H1 (cell line): ENCODE measurements around the gene CCDC15. TPM values are rescaled to one million over a fixed set of nuclear protein-coding genes. Genes with fewer than 3 reads are reported as not detected.

Experiments
- CTCF ChIA-PET: fragments of 300-600 bp; sonication (Branson Sonifier 250); formaldehyde crosslinking; loops from one replicate; lab custom pipeline; 2021; ENCODE audit not compliant: partially characterized antibody; lab: Charles Lee
- POLR2A ChIA-PET: fragments of 300-600 bp; sonication (Branson Sonifier 250); formaldehyde crosslinking; loops from one replicate; lab custom pipeline; 2021; ENCODE audit warnings: inconsistent platforms; ENCODE audit not compliant: partially characterized antibody; lab: Charles Lee
- DNase-seq, 2 experiments: peaks; one replicate each; pipeline versions ENCODE4 v3.0.0 to v3.0.0-alpha.2; 2010 to 2022; ENCODE audit warnings: low spot score in 2 of 2, low read depth in 1 of 2, mixed read lengths in 1 of 2
- FAIRE-seq: peaks from 2 replicates; lab custom pipeline; 2011; peaks lifted over from hg19 to GRCh38; lab: Jason Lieb, UNC
- H2AFZ ChIP-seq: 2 replicates; pipeline ENCODE4 v1.8.1; 2012; ENCODE audit warnings: low read length, inconsistent platforms
- H2AK5ac ChIP-seq: 2 replicates; pipeline ENCODE4 v1.6.1; 2013; ENCODE audit warnings: low read depth, low read length
- H2BK120ac ChIP-seq: replicated peaks from 2 replicates; pipeline ENCODE3; 2013; ENCODE audit warnings: low read depth, low read length, inconsistent platforms
- H2BK12ac ChIP-seq: 2 replicates; pipeline ENCODE4 v1.6.1; 2013; ENCODE audit warnings: low read depth, low read length
- H2BK15ac ChIP-seq: 2 replicates; pipeline ENCODE4 v1.6.1; 2013; ENCODE audit warnings: low read length
- H2BK20ac ChIP-seq: 2 replicates; pipeline ENCODE4 v1.6.1; 2013; ENCODE audit warnings: low read length
- H2BK5ac ChIP-seq: 2 replicates; pipeline ENCODE4 v1.6.1; 2013; ENCODE audit warnings: low read depth, low read length
- H3K14ac ChIP-seq: 2 replicates; pipeline ENCODE4 v1.6.1; 2013; ENCODE audit warnings: inconsistent platforms; ENCODE audit not compliant: insufficient read length
- H3K18ac ChIP-seq: 2 replicates; pipeline ENCODE4 v1.6.1; 2013; ENCODE audit warnings: low read length; ENCODE audit errors: extremely low read depth
- H3K23ac ChIP-seq: 2 replicates; pipeline ENCODE4 v1.6.1; 2013; ENCODE audit warnings: inconsistent platforms; ENCODE audit not compliant: insufficient read length
- H3K23me2 ChIP-seq: 2 replicates; pipeline ENCODE4 v1.6.1; 2013; ENCODE audit warnings: low read depth, low read length
- H3K27ac ChIP-seq: 2 replicates; pipeline ENCODE4 v1.6.1; 2011; ENCODE audit warnings: low read depth, low read length, inconsistent platforms
- H3K27me3 ChIP-seq, 4 experiments: replicated peaks in 1 of 4; 1 replicate in 1 of 4; 2 replicates in 3 of 4; pipeline versions ENCODE4 v1.6.1 to v1.8.1; 2011 to 2013; ENCODE audit warnings: low read length in 3 of 4, mild to moderate bottlenecking in 3 of 4, inconsistent platforms in 2 of 4, mixed read lengths in 2 of 4, moderate library complexity in 1 of 4; ENCODE audit not compliant: control insufficient read depth in 3 of 4, insufficient read depth in 3 of 4; ENCODE audit errors: extremely low read depth in 1 of 4
- H3K36me3 ChIP-seq, 4 experiments: 2 replicates each; pipeline versions ENCODE4 v1.6.1 to v1.8.1; 2011 to 2013; ENCODE audit warnings: mild to moderate bottlenecking in 4 of 4, low read length in 3 of 4, moderate library complexity in 2 of 4, control low read depth in 1 of 4, inconsistent platforms in 1 of 4; ENCODE audit not compliant: insufficient read depth in 4 of 4, control insufficient read depth in 2 of 4
- H3K4ac ChIP-seq: replicated peaks from 2 replicates; pipeline ENCODE3; 2013; ENCODE audit warnings: low read length, low read depth, mixed read lengths, inconsistent platforms; ENCODE audit not compliant: insufficient read length
- H3K4me1 ChIP-seq, 4 experiments: replicated peaks in 1 of 4; 1 replicate in 1 of 4; 2 replicates in 3 of 4; pipeline versions ENCODE4 v1.6.1 to v1.8.1; 2011 to 2013; ENCODE audit warnings: low read length in 3 of 4, inconsistent platforms in 2 of 4, mixed read lengths in 1 of 4; ENCODE audit not compliant: insufficient read depth in 4 of 4, control insufficient read depth in 3 of 4
- H3K4me2 ChIP-seq, 2 experiments: 2 replicates each; pipeline versions ENCODE4 v1.6.1 to v1.8.1; 2011 to 2013; ENCODE audit warnings: low read depth in 2 of 2, low read length in 2 of 2, control low read depth in 1 of 2, inconsistent platforms in 1 of 2, mild to moderate bottlenecking in 1 of 2; ENCODE audit not compliant: insufficient read depth in 1 of 2
- H3K4me3 ChIP-seq, 4 experiments: fragments of 200-600, 300-600 bp in 1 of 4; sonication (generic), shearing (Covaris generic), sonication (Bioruptor Twin) in 1 of 4; 2 replicates each; pipeline versions ENCODE4 v1.5.1 to v1.8.1; 2011 to 2016; ENCODE audit warnings: low read length in 4 of 4, low read depth in 3 of 4, control low read depth in 2 of 4, inconsistent platforms in 2 of 4, mild to moderate bottlenecking in 2 of 4, mixed read lengths in 1 of 4, moderate library complexity in 1 of 4; ENCODE audit not compliant: insufficient read depth in 2 of 4; ENCODE audit errors: extremely low read depth in 1 of 4
- H3K56ac ChIP-seq: replicated peaks from 2 replicates; pipeline ENCODE3; 2013; ENCODE audit warnings: low read depth, mild to moderate bottlenecking, mixed read lengths, low read length, inconsistent platforms; ENCODE audit not compliant: insufficient read length
- H3K79me1 ChIP-seq: 2 replicates; pipeline ENCODE4 v1.6.1; 2013; ENCODE audit warnings: low read depth, low read length, control low read depth
- H3K79me2 ChIP-seq, 2 experiments: 2 replicates each; pipeline versions ENCODE4 v1.6.1 to v1.8.1; 2012 to 2013; ENCODE audit warnings: low read length in 2 of 2, mild to moderate bottlenecking in 2 of 2, inconsistent platforms in 1 of 2; ENCODE audit not compliant: insufficient read depth in 2 of 2, control insufficient read depth in 1 of 2
- H3K9ac ChIP-seq, 4 experiments: replicated peaks in 1 of 4; 1 replicate in 1 of 4; 2 replicates in 3 of 4; pipeline versions ENCODE4 v1.6.1 to v1.8.1; 2011 to 2013; ENCODE audit warnings: low read depth in 3 of 4, low read length in 3 of 4, control low read depth in 2 of 4, mild to moderate bottlenecking in 2 of 4, moderate library complexity in 2 of 4, inconsistent platforms in 1 of 4; ENCODE audit errors: extremely low read depth in 1 of 4
- H3K9me3 ChIP-seq, 2 experiments: 2 replicates each; pipeline versions ENCODE4 v1.6.1 to v1.8.1; 2012 to 2013; ENCODE audit warnings: mild to moderate bottlenecking in 2 of 2, moderate library complexity in 2 of 2, control low read depth in 1 of 2, inconsistent platforms in 1 of 2, low read depth in 1 of 2, low read length in 1 of 2, mixed read lengths in 1 of 2; ENCODE audit not compliant: insufficient read depth in 2 of 2
- H4K20me1 ChIP-seq, 2 experiments: replicated peaks in 1 of 2; 2 replicates each; pipeline versions ENCODE3 to v1.8.1; 2011 to 2013; ENCODE audit warnings: inconsistent platforms in 2 of 2, low read length in 2 of 2, mild to moderate bottlenecking in 1 of 2; ENCODE audit not compliant: insufficient read depth in 2 of 2, control insufficient read depth in 1 of 2
- H4K5ac ChIP-seq: 2 replicates; pipeline ENCODE4 v1.6.1; 2013; ENCODE audit warnings: low read length, low read depth, mixed read lengths, inconsistent platforms; ENCODE audit not compliant: insufficient read length
- H4K8ac ChIP-seq: 2 replicates; pipeline ENCODE4 v1.8.0; 2013; ENCODE audit warnings: mild to moderate bottlenecking, moderate library complexity, low read length, inconsistent platforms; ENCODE audit not compliant: insufficient read depth; ENCODE audit errors: extremely low read depth
- H4K91ac ChIP-seq: replicated peaks from 2 replicates; pipeline ENCODE3; 2013; ENCODE audit warnings: low read length, mixed read lengths, inconsistent platforms; ENCODE audit not compliant: insufficient read length
- CBX8 ChIP-seq: fragments of 300-800, 300-1000 bp; sonication (generic); IDR thresholded peaks from 2 replicates; pipeline ENCODE4 v1.7.1; 2016; ENCODE audit warnings: low read depth, low read length, borderline replicate concordance
- CHD2 ChIP-seq: IDR thresholded peaks from 2 replicates; pipeline ENCODE4 v1.6.1; 2012; ENCODE audit warnings: low read length, improper control_type of control experiment
- CREB1 ChIP-seq: IDR thresholded peaks from 2 replicates; pipeline ENCODE4 v1.6.1; 2012; ENCODE audit warnings: inconsistent platforms
- CTBP2 ChIP-seq: IDR thresholded peaks from 2 replicates; pipeline ENCODE4 v1.7.0; 2011; ENCODE audit warnings: borderline replicate concordance, mild to moderate bottlenecking, moderate library complexity, mixed read lengths, low read length; ENCODE audit not compliant: insufficient read depth, insufficient read length
- EGR1 ChIP-seq: IDR thresholded peaks from 2 replicates; pipeline ENCODE4 v1.6.1; 2011; ENCODE audit warnings: low read depth, low read length, borderline replicate concordance
- GABPA ChIP-seq: IDR thresholded peaks from 2 replicates; pipeline ENCODE4 v1.6.1; 2011; ENCODE audit warnings: mild to moderate bottlenecking, low read length, moderate library complexity, borderline replicate concordance; ENCODE audit not compliant: insufficient read depth
- JUND ChIP-seq: IDR thresholded peaks from 2 replicates; pipeline ENCODE4 v1.6.1; 2011; ENCODE audit warnings: mild to moderate bottlenecking, improper control_type of control experiment, low read length
- KDM1A ChIP-seq: fragments of 200-600, 300-600 bp; sonication (generic); IDR thresholded peaks from 2 replicates; pipeline ENCODE4 v1.7.1; 2016; ENCODE audit warnings: mild to moderate bottlenecking, low read length, borderline replicate concordance
- KDM4A ChIP-seq: IDR thresholded peaks from one replicate; pipeline ENCODE4 v1.7.1; 2012; ENCODE audit warnings: low read depth, mild to moderate bottlenecking, moderate library complexity, low read length, inconsistent platforms; ENCODE audit not compliant: severe bottlenecking
- SAP30 ChIP-seq: fragments of 300-600 bp; sonication (generic); IDR thresholded peaks from 2 replicates; pipeline ENCODE4 v1.7.1; 2012; ENCODE audit warnings: low read length, moderate library complexity, mild to moderate bottlenecking, inconsistent platforms; ENCODE audit not compliant: insufficient read depth, insufficient replicate concordance
- SP1 ChIP-seq: IDR thresholded peaks from 2 replicates; pipeline ENCODE4 v1.6.1; 2011; ENCODE audit warnings: low read depth, low read length
- TCF12 ChIP-seq: IDR thresholded peaks from 2 replicates; pipeline ENCODE4 v1.6.1; 2011; ENCODE audit warnings: low read depth, mild to moderate bottlenecking, low read length
- WGBS, 2 experiments: shearing (Covaris generic) in 1 of 2; methylation state at CpG; one replicate each; pipeline versions ENCODE4 v1.1.6 to v1.1.7; 2013 to 2015; ENCODE audit warnings: low lambda C conversion rate in 2 of 2, mixed read lengths in 2 of 2, inconsistent platforms in 1 of 2, low coverage in 1 of 2, missing lambda C conversion rate in 1 of 2; ENCODE audit not compliant: insufficient replicate concordance in 2 of 2, insufficient coverage in 1 of 2, insufficient read length in 1 of 2; ENCODE audit errors: extremely low coverage in 1 of 2, missing lambda C conversion rate in 1 of 2; 5-methylcytosine and 5-hydroxymethylcytosine counted together
- polyA plus RNA-seq, 7 experiments: library from polyadenylated mRNA; depleted of rRNA in 3 of 7; stranded (reverse) in 5 of 7; unstranded in 2 of 7; fragments of >200 nt in 5 of 7; fragments of 200-250 nt in 2 of 7; gene quantifications; 1 replicate in 5 of 7; 2 replicates in 1 of 7; 4 replicates in 1 of 7; pipeline versions ENCODE4 v1.2.1 to v1.2.3, GENCODE V29; 2011 to 2013; ENCODE audit warnings: missing spikeins in 2 of 7, mixed read lengths in 2 of 7
- total RNA-seq: library from RNA; stranded (reverse); fragmentation: NEBNext Ultra II Directional; extraction: Animal tissue kit (Norgen Biotek cat#: 25700); gene quantifications from 2 replicates; pipeline ENCODE4 v1.2.1, GENCODE V29; 2021
- TF ChIP-seq, protein P1 (sequence below): IDR thresholded peaks from 2 replicates; pipeline ENCODE4 v1.6.1; 2011; ENCODE audit warnings: low read depth, mild to moderate bottlenecking, low read length; ENCODE audit not compliant: insufficient read depth

Gene CCDC15
- total and polyA plus RNA-seq, 2 of the 8 experiments (the other 6 are each of a cell fraction or from before 2014, with no cell fraction given), result 1.5 to 3.1 TPM

DNA sequence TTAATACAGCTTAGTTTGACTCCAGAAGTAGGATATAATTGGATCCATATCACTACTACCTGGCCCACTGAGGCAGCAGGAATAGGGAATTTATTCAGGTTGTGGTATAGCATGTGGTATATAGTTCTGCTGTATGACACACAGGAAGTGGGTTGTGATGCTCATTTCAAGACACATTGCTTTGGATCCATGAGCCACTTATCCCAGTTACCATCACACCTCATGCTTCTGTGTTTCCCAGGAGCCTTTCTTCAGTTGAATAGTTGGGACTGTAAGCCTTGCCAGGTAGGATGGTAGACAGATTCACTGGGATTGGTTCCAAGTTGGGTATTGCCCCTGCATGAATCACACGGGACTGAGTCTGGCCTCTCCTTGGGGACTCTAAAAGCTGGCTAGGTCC, 99.2 kb downstream of the CCDC15 start:
- H2BK5ac ChIP-seq, result no peak overlapping the region
- H3K4ac ChIP-seq, result no peak overlapping the region
- H3K79me2 ChIP-seq, result no peaks in the 10 kb centered on the region
- H4K20me1 ChIP-seq, result no peaks in the 10 kb centered on the region
- H3K4me3 ChIP-seq, result no peak overlapping the region
- ChIA-PET POLR2A (no interaction called here), CTCF (interaction anchor here (0.9 to 1.3 kb wide), 6 partner anchors 8 to 118 kb away, joined by 3 to 5 read pairs (median 3); partner anchors contain the start of gene SLC37A2)
- H3K23me2 ChIP-seq, result no peaks in the 10 kb centered on the region
- no peak overlapping the region for H2BK20ac ChIP-seq
- WGBS, 2 experiments, result 71% methylated on average over 1 of the region's 1 CpG; no CpG with 5 or more reads in 1 of the 2 experiments
- no peak overlapping the region for H3K27ac ChIP-seq
- no peaks in the 10 kb centered on the region for H3K36me3 ChIP-seq
- H3K56ac ChIP-seq, result no peak overlapping the region
- no peak overlapping the region for H2AK5ac ChIP-seq
- H3K14ac ChIP-seq, result no peak overlapping the region
- H3K79me1 ChIP-seq, result no peaks in the 10 kb centered on the region
- DNase-seq (no peak), FAIRE-seq (no peak)
- no peak overlapping the region for H4K8ac ChIP-seq
- H3K18ac ChIP-seq, result no peak overlapping the region
- no peak overlapping the region for H2AFZ ChIP-seq
- no peak overlapping the region for H2BK12ac ChIP-seq
- H3K4me1 ChIP-seq, result no peaks in the 10 kb centered on the region
- TF ChIP-seq EGR1 (no peak), SAP30 (no peak), KDM1A (no peak), GABPA (no peak), KDM4A (no peak), JUND (no peak), CTBP2 (no peak), CHD2 (no peak), CBX8 (no peak), TCF12 (no peak), SP1 (no peak), CREB1 (no peak)
- TF ChIP-seq, protein P1, sequence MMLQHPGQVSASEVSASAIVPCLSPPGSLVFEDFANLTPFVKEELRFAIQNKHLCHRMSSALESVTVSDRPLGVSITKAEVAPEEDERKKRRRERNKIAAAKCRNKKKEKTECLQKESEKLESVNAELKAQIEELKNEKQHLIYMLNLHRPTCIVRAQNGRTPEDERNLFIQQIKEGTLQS, result no peak
- no peak overlapping the region for H3K4me2 ChIP-seq
- no peak overlapping the region for H4K91ac ChIP-seq
- H3K9me3 ChIP-seq, result no peaks in the 10 kb centered on the region
- H3K23ac ChIP-seq, result no peak overlapping the region
- H2BK15ac ChIP-seq, result no peak overlapping the region
- no peak overlapping the region for H2BK120ac ChIP-seq
- H3K27me3 ChIP-seq, result no peaks in the 10 kb centered on the region
- H3K9ac ChIP-seq, result no peak overlapping the region
- H4K5ac ChIP-seq, result no peak overlapping the region
